GM23338 (cell line): Measurements from ENCODE around the gene ANOS1. TPM values are rescaled to one million over a fixed set of nuclear protein-coding genes. Genes with fewer than 3 reads are reported as not detected.

ENCODE experiments used
- ATAC-seq: fragments of 200-7000 bp; cut with Tn5 transposase; 3 replicates; pipeline ENCODE4 v1.9.1; 2020
- DNase-seq: peaks from one replicate; pipeline ENCODE4 v3.0.0-alpha.2; 2015; ENCODE audit warnings: low spot score
- H2AFZ ChIP-seq: fragments of 200-600 bp; sonication (generic); 2 replicates; pipeline ENCODE4 v1.8.0; 2016; ENCODE audit warnings: antibody characterized with exemption, mild to moderate bottlenecking, moderate library complexity
- H3F3A ChIP-seq: fragments of 200-600 bp; sonication (generic); replicated peaks from 2 replicates; pipeline ENCODE4 v1.8.0; 2017; ENCODE audit warnings: antibody characterized with exemption, mixed run types, low read depth
- H3K27ac ChIP-seq: fragments of 200-600 bp; sonication (generic); 2 replicates; pipeline ENCODE4 v1.6.1; 2016; ENCODE audit warnings: low read depth
- H3K27me3 ChIP-seq: fragments of 200-600 bp; sonication (generic); 2 replicates; pipeline ENCODE4 v1.8.0; 2016; ENCODE audit warnings: mild to moderate bottlenecking, mixed run types, moderate library complexity; ENCODE audit not compliant: insufficient read depth
- H3K36me3 ChIP-seq: fragments of 200-600 bp; sonication (generic); 2 replicates; pipeline ENCODE4 v1.8.0; 2016; ENCODE audit warnings: mild to moderate bottlenecking; ENCODE audit not compliant: insufficient read depth
- H3K4me1 ChIP-seq: fragments of 200-600 bp; sonication (generic); 2 replicates; pipeline ENCODE4 v1.8.0; 2016; ENCODE audit warnings: mild to moderate bottlenecking, moderate library complexity; ENCODE audit not compliant: insufficient read depth
- H3K4me2 ChIP-seq: fragments of 200-600 bp; sonication (generic); 2 replicates; pipeline ENCODE4 v1.7.1; 2017; ENCODE audit warnings: mixed run types
- H3K4me3 ChIP-seq: fragments of 200-600 bp; sonication (generic); 2 replicates; pipeline ENCODE4 v1.6.1; 2016; ENCODE audit warnings: mixed run types
- H3K79me2 ChIP-seq: fragments of 200-600 bp; sonication (generic); replicated peaks from 2 replicates; pipeline ENCODE4 v1.8.0; 2017; ENCODE audit warnings: mild to moderate bottlenecking; ENCODE audit not compliant: insufficient read depth
- H3K9me2 ChIP-seq: fragments of 200-600 bp; sonication (generic); 2 replicates; pipeline ENCODE4 v1.8.0; 2017; ENCODE audit not compliant: insufficient read depth
- H4K20me1 ChIP-seq: fragments of 200-600 bp; sonication (generic); replicated peaks from 2 replicates; pipeline ENCODE4 v1.8.0; 2017; ENCODE audit warnings: mild to moderate bottlenecking; ENCODE audit not compliant: insufficient read depth
- H3K27ac Mint-ChIP-seq: 2 replicates; pipeline ENCODE4 v1.8.0; 2020; ENCODE audit warnings: inconsistent platforms, mild to moderate bottlenecking, moderate library complexity, mixed read lengths
- H3K27me3 Mint-ChIP-seq: 3 replicates; pipeline ENCODE4 v1.8.0; 2022; ENCODE audit warnings: low read depth, mild to moderate bottlenecking, moderate library complexity, mixed read lengths, inconsistent platforms; ENCODE audit not compliant: insufficient read depth, poor library complexity
- H3K36me3 Mint-ChIP-seq: 3 replicates; pipeline ENCODE4 v1.8.0; 2021; ENCODE audit warnings: low read depth, mild to moderate bottlenecking, inconsistent platforms, moderate library complexity, mixed read lengths
- H3K4me1 Mint-ChIP-seq: 3 replicates; pipeline ENCODE4 v1.8.0; 2020; ENCODE audit warnings: mild to moderate bottlenecking, inconsistent platforms, mixed read lengths
- H3K4me3 Mint-ChIP-seq: 3 replicates; pipeline ENCODE4 v1.8.0; 2021; ENCODE audit warnings: moderate library complexity, mild to moderate bottlenecking, inconsistent platforms, mixed read lengths
- H3K9me3 Mint-ChIP-seq: 3 replicates; pipeline ENCODE4 v1.8.0; 2020; ENCODE audit warnings: moderate library complexity, mild to moderate bottlenecking, inconsistent platforms, mixed read lengths
- CREB1 ChIP-seq: fragments of 250-450 bp; sonication (Bioruptor Pico); IDR thresholded peaks from 2 replicates; pipeline ENCODE4 v1.5.0; 2020; ENCODE audit warnings: low read depth, mild to moderate bottlenecking, moderate library complexity
- EZH2 ChIP-seq: fragments of 200-600 bp; sonication (generic); IDR thresholded peaks from one replicate; pipeline ENCODE4 v1.8.0; 2017; ENCODE audit warnings: antibody characterized with exemption, mild to moderate bottlenecking, low read depth; ENCODE audit not compliant: unreplicated experiment
- EZH2phosphoT487 ChIP-seq: fragments of 200-600 bp; sonication (generic); IDR thresholded peaks from one replicate; pipeline ENCODE4 v1.8.1; 2018; ENCODE audit warnings: antibody characterized with exemption; ENCODE audit not compliant: unreplicated experiment
- POLR2AphosphoS5 ChIP-seq: IDR thresholded peaks from 2 replicates; pipeline ENCODE4 v1.6.1; 2016; ENCODE audit warnings: antibody characterized with exemption, low read depth
- REST ChIP-seq: IDR thresholded peaks from one replicate; pipeline ENCODE4 v1.6.1; 2018; ENCODE audit warnings: antibody characterized with exemption; ENCODE audit not compliant: unreplicated experiment
- ZNF462 ChIP-seq: fragments of 250-450 bp; sonication (Bioruptor Pico); IDR thresholded peaks from 2 replicates; pipeline ENCODE4 v1.5.0; 2020; ENCODE audit warnings: mild to moderate bottlenecking, moderate library complexity
- polyA plus RNA-seq: library from polyadenylated mRNA; unstranded; fragments of >200 nt; fragmentation: Nextera tagmentation; extraction: Ambion mirVana; gene quantifications from 2 replicates; pipeline ENCODE4 v1.2.1, GENCODE V29; 2016
- total RNA-seq: library from RNA; depleted of rRNA; stranded (reverse); fragments of >200 nt; shearing (Covaris generic); gene quantifications from 2 replicates; pipeline ENCODE4 v1.2.3, GENCODE V29; 2014

Gene ANOS1
- total and polyA plus RNA-seq, 2 experiments from 2014 or later, result 21.8 to 68.5 TPM

- H3K4me1 ChIP-seq, result 0 out of 2 replicates have a peak, but pooled peaks cover 3% of the 10 kb centered on the region
- Mint-ChIP-seq H3K27ac (no peak overlapping the region), H3K27me3 (peaks cover 2% of the 10 kb centered on the region), H3K9me3 (no peaks in the 10 kb centered on the region; the same call in 2 of the 3 replicates), H3K36me3 (no peaks in the 10 kb centered on the region), H3K4me3 (no peak overlapping the region), H3K4me1 (peaks cover 9% of the 10 kb centered on the region; the same call in 2 of the 3 replicates)
- DNase-seq, result no peak
- TF ChIP-seq ZNF462 (no peak), REST (no peak), EZH2phosphoT487 (no peak), POLR2AphosphoS5 (no peak), EZH2 (no peak), CREB1 (CRISPR knock-in tag) (no peak)
- no peaks in the 10 kb centered on the region for H3K36me3 ChIP-seq
- no peaks in the 10 kb centered on the region for H3F3A ChIP-seq
- H2AFZ ChIP-seq, result no peak overlapping the region
- H3K9me2 ChIP-seq, result no peaks in the 10 kb centered on the region
- no peaks in the 10 kb centered on the region for H3K27me3 ChIP-seq
- H3K79me2 ChIP-seq, result no peaks in the 10 kb centered on the region
- no peak overlapping the region for H3K27ac ChIP-seq
- H3K4me2 ChIP-seq, result no peak overlapping the region
- no peaks in the 10 kb centered on the region for H4K20me1 ChIP-seq
- no peak for ATAC-seq
- no peak overlapping the region for H3K4me3 ChIP-seq
Measured at GRCh38 chrX:8755813-8756212, 23.9 kb upstream of the ANOS1 start.
